AG08395 (cell line): ENCODE data around the gene DRC7.
"Not testable (repeated sequence)": the region's sequence is repeated elsewhere in the genome, so short reads cannot be mapped to it uniquely, and the experiment has no call there.

Source experiments
- DNase-seq: peaks from one replicate; pipeline ENCODE4 v3.0.0; 2012; ENCODE audit warnings: mixed read lengths, low spot score

The DRC7 gene

DNA sequence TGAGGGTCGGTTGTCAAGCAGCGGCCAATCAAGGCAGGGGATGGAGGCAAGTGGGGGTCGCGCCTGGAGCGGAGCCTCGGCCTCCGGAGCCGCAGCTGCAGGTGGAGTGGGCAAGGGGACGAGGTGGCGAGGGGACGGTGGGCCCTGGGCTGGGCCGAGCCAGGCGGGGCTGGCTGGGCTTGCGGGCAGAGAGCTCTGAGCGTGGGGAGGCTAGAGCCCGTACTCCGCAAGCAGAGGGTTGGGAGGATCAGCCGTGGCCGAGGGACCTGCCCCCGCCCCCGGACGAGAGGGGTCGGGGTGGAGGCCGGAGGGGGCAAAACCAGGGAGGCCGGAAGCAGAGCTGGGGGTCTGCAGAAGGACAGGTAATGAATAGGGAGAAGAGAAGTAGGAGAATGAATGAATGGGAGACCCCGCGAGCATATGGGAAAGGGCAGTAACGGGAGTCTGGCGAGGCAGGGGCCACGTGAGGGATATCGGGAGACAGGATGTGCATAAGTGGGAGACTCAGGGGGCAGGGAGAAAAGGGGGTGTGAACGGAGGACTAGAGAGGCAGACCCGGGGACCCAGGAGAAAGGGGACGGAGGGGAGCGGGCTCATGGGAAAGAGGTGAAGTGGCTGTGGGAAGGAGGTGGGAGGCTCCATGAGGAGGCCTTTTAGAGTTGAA, 41.3 kb downstream of the DRC7 start, which contains the start of gene KATNB1:
Gene KATNB1, plus strand, starts transcription at position 16 of the 664 bp plus-strand sequence. CDS start 1,474 bp downstream, outside the sequence.
- no peak for DNase-seq

DNA sequence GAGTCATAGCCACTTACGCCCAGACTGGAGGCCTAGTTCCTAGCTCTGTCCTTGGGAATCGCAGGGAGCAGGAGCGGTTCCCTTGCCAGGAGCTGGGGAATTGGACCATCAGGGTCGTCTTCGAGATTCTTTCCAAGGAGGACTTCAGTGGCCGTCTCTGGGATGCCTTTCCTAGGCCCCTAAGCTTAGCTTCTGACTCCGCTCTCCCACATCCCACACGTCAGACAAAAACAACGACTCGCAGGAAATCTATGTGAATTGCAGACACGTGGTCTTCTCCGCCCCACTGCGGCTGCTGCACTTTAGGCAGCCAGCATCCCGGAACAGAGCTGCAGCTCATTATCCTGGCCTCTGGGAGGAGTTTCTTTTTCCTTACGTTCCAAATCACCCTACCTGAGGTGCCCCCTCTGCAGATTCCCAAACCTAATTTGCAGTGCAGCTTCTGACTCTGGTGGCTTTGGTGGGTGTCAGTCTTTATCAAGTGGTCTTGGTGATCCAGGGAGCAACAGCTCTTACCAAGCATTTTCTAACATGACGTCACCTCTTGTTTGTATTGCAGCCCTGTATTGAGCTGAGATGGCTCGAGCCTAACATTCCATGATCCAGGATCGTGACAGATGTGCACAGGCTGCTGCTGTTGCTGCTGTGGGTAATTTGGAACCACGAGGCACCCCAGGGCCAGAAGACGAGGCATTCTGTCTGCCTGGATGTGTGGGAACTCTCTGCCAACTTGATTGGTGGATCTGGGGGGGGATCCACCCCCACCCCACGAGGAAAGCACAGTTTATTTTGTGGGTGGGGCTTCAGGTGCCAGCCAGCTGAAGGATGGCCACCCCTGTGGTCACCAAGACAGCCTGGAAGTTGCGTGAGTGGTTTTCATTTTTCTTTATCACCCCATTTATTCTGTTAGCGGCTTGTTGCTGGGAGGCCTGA, 42.1 kb downstream of the DRC7 start:
- DNase-seq: peak; percentile 75

DNA sequence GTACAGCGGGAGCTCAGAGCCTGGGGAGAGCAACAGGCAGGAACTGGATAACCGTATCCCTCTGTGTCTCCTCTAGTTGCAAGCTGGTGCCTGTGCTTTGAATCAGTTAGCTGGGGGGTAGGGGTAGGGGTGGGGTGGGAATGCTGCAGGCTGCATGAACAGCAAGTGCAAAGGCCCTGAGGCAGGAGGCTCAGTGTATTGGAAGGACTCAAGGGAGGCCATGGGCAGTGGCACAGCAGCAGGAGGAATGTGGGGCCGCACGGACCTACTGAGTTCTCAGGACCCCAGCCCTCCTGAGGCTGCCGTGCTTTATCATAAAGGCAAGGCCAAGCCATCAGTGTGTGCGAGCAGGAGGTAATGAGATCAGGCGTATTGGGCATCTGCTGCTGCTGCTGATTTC, 44.2 kb downstream of the DRC7 start:
- no peak for DNase-seq

DNA sequence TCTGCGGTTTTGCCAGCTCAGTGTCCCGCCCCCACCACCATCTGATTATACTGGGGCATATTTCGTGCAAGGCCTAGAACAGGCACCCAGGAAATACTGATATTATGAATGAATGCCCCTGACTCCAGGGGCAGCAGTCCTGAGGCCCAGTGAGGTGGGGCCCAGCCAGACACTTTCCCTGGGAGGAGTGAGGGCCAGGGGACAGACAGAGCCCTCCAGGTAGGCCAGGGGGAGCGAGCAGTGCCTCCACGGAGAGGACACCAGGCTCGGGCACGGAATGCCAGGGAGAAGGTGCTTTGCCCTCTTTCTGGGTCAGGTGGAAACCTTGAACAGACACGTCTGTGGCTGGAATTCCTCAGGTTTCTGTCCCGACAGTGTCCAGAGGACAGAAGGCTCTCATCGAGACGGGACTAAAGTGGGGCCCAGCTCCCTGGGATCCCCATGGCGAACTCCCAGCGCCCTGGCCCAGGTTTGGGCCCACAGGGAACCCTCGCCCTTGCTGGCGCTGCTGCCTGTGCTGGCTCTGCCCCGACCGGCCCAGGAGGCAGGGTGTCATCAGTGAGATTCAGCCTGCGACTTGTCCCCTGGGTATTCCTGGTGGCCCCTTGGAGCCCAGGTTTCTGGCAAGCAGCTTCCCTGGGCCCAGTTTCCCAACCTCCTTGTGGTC, 45.3 kb downstream of the DRC7 start:
- no peak for DNase-seq

DNA sequence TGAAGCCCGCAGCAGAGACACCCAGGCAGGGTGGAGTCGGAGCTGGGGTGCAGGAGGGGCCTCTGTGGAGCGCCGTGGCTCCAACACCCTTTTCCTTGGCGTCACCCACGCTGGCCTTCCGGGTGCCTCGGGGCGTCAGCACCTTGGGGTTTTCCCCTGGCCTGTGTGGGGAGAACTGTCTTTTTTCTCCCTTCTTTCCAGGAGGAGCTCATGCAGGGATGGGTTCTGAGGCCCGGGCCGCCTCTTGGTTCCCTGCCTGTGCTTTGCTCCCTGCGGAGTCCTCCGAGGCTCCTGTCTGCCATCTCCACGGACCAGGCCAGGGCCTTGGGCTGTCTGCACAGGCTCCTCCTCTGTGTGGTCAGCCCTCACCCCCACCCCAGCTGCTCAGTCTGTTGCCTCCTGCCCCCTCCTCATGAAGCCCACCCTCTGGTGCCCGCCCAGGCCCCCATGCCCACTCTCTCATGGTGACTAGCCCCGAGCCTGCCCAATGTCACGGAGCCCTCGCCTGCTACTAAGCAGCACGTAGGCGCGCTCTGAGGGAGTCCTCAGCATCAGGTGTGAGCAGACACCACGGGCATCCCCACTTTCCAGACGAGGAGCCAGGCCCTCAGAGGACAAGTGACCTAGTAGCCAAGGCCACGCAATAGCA, 45.9 kb downstream of the DRC7 start:
- DNase-seq: no peak

DNA sequence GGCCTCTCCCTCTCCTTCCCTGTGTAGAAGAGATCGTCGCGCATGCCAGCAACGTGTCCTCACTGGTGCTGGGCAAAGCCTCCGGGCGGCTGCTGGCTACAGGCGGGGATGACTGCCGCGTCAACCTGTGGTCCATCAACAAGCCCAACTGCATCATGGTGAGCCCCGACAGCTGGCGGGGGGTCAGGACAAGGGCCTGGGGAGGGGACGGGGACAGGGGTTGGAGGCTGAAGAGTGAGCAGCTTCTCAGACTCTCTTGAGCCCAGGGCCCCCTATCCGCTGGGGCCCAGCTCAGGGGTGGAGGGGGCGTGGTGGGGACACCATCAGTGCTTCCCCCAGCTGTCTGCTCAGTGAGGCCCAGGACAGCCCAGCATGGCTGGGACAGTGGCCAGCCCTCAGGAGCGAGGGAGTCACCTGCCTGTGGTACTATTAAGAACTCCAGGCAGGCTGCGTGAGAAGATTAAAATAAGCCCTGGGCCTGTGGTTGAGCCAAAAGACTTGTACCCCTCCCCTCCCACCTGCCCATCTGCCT, 47.1 kb downstream of the DRC7 start:
- DNase-seq: no peak

DNA sequence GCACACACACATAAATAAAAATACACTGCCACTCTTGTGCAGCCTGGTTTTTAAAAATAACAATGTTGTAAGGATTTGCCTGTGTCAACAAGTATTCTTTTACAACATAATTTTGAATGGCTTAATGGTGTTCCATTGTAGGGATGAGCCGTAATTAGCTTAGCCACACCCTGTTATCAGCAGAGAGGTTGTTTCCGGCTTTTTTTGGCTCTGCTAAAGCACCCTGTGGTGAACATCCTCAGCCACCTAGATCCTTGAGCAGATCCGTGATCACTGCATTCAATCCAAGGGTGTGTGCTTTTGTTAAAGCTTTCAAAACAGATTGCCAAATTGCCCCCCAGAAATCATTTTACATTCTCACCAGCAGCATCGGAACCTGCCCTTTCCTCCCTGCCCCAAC, 47.9 kb downstream of the DRC7 start:
- no peak for DNase-seq

DNA sequence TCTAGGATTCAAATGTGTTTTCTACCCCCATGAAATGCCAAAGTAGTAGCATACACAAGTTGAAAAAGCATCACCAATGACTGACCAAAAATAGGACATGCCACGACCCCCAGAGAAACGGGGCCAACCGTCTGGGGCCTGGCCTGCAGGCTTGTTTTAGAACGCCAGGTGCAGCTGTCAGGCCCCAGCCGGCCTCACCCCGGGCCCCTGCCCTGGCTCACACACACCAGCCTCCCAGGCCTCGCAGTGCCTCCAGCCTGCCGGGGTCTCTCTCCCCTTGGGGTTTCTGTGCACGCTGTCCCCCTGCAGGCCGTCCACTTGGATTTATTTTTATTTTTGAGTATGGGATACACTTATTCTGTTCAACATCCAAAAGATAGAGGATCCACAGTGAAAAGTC, 48.9 kb downstream of the DRC7 start:
- DNase-seq: no peak

DNA sequence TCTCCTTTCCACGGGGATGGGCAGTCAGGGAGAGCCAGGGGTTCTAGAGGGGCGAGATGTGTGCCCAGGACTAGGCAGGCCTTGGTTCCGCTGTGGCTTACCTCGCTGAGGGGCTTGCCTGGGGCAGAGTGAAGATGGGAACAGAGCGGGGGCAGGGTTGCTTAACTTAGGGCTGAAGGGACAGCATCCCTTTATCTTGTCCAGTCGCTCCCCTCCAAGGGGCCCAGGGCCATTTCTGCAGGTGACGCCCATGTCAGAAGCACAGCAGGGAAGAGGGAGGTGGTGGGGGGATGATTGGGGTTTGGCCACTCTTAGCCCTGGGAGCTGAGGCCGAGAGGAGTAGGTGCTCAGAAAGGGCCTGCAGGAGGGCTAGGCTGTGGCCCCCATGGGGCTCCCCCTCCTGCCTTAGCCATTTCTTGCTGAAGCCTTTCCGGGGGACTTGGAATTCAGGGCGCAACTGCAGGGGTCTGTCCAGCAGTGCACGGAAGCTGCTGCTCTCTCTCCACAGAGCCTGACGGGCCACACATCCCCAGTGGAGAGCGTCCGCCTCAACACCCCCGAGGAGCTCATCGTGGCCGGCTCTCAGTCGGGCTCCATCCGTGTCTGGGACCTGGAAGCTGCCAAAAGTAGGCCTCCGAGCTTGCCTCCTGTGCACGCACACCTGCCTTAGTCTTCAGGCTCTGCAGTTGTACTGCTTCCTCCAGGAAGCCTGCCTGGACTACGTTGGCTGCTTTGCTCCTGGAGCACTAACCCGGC, 49.5 kb downstream of the DRC7 start:
- no peak for DNase-seq

DNA sequence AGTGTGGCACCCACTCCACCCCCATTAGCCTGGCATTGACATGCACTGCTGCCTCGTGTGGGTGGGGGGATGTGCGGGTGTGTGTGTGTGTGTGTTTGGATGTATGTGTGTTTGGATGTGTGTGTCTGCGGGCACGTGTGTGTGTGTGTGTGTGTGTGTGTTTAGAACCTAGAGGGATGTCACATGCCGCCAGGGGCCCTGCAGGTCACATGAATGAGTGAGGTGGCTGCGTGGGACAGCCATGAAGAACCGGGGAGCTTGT, 50.0 kb downstream of the DRC7 start:
- DNase-seq: no peak

DNA sequence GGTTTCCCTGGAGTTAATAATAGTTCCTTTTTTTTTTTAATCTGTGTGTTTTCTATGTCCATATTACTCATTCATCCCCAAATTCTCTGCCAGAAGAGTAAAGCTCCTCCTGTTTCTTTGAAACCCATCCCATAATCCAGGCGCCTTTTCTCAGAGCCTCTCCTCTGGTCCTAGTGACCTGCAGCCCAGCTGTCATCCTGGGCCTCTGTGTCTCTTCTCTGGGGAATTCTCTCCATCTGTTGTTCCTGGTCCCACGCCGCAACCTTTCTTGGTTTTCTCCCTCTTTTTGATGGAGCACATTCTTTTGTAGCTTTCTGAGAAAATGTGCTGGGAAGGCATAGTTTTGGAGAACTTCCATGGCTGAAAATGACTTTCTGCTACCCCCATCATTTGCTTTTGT, 51.2 kb downstream of the DRC7 start:
- DNase-seq: no peak

DNA sequence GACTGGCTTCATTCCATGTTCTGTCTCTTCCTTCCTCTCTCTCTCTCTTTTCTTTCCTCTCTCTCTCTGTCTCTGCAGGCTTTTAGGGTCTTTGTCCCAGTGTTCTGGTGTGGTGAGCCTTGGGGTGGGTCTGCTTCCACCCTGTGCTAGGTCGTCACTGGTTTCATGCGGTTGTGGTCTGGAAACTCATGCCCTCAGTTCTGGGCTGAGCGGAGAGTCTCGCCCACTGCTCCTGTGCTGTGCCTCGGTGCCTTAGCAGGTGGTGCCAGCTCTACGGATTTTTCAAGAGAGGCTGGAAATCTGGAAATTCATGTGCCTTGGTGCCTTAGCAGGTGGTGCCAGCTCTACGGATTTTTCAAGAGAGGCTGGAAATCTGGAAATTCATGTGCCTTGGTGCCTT, 51.7 kb downstream of the DRC7 start:
- DNase-seq: not testable (repeated sequence)

DNA sequence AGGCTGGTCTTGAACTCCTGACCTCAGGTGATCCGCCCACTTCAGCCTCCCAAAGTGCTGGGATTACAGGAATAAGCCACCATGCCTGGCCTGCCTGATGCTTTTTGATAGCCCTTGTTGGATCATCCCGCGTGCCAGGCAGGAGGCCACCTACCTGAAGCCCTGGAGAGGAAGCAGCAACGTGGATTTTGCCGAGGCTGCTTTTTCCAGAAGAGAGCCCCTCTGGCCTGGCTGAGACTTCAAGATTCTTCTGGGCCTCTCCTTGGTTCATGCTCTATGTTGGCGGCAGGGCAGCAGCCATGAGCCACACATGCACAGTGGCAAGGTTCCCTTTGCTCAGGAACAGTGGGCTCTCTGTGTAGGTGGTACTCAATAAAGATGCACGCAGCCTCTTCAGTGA, 52.5 kb downstream of the DRC7 start:
- no peak for DNase-seq

DNA sequence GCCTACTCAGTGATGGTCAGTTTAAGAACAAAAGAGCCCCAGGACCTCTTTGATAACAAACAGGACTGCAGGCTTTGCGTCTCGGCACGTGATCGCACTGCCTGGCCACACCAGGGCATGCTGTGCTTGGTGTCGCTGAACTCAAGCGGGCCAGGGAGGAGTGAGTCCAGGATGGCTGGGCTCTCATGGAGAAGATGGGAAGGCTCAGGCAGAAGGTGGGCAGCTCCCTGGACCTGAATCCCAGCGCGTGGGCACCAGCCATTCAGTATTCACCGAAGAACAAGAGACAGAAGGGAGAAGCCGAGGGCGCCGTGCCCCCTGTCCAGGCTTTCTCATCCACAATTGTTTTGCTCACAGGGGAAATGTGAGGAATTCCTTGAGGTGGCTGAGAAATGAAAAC, 52.9 kb downstream of the DRC7 start:
- DNase-seq: no peak

DNA sequence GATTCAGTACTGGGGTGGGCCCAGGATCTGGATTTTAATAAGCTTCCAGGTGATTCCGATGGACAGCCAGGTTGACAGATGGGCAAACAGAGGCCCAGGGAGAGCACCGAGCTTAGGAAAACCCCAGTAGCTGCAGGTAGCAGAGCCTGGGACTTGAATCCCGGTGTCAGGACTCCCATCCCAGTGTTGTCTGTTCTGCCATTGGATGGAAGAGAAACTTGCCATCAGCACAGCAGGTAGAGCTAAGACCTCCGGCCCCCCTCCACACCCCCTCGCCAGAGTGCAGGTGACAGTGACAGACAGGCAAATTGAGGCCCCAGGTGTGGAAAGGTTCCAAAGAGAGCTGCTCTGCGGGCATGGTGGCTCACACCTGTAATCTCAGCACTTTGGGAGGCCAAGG, 53.4 kb downstream of the DRC7 start:
- no peak for DNase-seq

DNA sequence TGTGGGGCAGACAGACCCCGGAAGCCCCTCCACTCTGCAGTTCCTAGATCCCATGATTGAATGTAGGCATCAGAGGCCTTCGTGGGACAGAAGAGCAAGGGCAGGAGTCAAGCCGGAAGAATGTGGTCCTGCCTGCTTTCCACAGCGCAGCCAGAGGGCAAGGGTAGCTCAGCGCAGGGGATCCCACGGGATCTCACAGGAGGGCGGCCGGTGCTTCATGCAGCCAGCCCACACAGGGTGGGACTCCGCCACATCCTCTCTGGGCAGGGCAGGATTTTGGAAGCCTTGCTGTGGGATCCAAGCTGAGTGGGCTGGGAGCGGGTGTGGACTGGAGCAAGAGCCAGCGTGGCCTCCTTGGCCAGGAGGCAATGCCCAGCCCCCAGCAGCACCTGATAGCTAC, 54.0 kb downstream of the DRC7 start:
- DNase-seq: no peak

DNA sequence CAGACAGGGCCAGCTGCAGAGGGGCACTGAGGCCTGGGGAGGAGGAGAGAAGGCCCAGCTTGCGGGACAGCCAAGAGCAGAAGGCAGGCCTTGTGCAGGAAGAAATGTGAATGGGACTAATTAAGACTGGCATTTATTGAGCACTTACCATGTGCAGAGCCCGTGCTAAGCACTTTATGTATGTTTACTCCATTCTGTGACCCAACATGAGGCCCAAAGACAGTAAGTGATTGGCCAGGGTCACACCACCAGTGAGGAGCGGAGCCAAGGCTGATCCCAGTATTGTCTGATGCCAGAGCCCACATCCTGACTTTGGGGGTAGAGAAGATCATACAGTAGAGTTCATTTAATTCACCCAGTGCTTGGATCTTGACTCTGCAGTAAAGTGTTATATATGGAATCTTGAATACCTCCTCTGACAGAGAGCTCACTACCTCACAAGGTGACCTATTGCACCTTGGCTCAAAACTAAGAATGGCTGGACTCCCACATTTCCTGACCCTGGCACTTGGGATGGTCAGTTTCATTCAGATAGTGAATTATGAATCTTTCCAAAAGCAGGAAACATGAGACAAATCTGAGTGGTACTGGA, 54.6 kb downstream of the DRC7 start:
- no peak for DNase-seq

DNA sequence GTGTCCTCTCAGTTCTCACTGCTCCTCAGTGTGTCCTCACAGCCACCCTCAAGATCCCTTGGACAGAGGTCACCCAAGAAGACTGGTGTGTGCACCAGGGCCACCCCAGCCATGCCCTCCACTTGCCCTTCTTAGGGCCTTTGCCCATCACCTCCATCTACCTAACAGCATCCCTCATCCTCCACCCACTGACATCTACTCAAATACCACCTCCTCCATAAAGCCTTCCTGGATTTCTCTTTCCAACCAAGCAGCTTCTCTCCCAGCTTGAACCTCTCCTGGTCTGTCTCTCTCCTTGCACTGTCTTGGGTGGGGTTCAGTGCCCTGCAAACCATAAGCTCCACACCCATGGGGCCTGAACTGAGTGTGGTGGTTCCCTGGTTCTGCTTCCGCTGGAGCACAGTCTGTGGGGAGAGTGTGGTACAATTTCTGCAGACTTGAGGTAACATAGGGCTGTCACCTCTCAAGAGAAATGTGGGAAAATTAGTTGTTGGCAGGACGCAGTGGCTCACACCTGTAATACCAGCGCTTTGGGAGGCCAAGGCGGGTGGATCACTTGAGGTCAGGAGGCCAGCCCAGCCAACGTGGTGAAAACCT, 55.3 kb downstream of the DRC7 start:
- DNase-seq: no peak

DNA sequence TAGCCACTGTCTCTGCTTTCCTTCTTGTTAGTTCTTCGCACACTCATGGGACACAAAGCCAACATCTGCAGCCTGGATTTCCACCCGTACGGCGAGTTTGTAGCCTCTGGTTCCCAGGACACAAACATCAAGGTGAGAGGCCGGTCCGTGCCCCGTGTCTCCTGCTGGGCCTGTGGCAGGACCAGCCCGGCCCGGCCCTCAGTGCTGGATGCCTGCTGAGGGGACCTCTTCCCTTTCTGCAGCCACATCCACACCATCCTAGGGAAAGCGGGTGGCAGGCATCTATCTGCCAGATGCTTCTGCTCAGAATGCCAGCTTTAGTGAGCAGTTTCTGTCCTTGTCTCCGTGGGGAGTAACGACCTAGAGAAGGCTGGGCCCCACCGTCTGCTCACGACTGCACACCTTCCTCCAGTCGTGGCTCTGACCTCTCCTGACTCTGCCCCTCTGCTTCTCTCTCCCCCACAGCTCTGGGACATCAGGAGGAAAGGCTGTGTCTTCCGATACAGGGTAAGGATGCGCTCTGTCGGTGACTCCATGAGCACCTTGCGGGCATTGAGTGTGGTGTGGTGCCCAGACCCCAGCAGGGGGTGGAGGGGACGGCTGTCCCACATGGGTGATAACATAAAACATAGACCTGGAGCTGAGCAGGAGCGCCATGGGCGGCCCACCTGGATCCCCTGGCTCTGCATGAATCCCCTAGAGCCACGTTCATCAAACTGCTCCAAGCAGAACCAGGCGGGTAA, 56.4 kb downstream of the DRC7 start:
- DNase-seq: no peak

DNA sequence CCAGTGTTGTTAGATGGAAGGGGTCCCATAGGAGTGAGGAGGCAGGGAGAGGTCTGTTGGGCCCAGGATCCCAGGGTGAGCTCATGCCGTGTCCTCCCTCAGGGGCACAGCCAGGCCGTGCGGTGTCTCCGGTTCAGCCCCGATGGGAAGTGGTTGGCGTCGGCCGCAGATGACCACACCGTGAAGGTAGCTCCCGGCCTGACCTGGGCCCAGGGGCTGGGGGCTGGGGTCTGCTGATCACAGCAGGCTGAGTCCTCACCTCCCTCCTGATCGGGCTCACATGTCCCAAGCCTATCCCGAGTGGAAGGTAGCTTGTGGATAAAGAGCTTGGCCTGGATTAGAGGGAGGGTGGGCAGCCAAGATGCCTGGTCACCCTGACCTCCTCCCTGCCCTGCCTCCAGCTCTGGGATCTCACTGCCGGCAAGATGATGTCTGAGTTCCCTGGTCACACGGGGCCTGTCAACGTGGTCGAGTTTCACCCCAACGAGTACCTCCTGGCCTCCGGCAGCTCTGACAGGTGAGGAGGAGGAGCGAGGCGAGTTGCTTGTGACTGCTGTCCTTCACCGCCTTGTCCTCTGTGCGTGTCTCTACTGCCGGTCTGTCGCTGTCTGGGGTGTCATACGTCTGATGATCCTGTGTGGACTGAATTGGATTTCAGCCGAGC, 57.1 kb downstream of the DRC7 start:
- no peak for DNase-seq
